HFFc6 (cell line): ENCODE results near the gene PPM1F. TPM values are rescaled to one million over a fixed set of nuclear protein-coding genes. Genes with fewer than 3 reads are reported as not detected.

Experiments used
- DNase-seq: peaks from one replicate; pipeline ENCODE4 v3.0.0-alpha.2; 2018
- H3K27ac Mint-ChIP-seq: 2 replicates; pipeline ENCODE4 v1.8.0; 2020; ENCODE audit warnings: mild to moderate bottlenecking, mixed read lengths
- H3K27me3 Mint-ChIP-seq: 2 replicates; pipeline ENCODE4 v1.8.0; 2021; ENCODE audit warnings: mild to moderate bottlenecking, moderate library complexity, mixed read lengths; ENCODE audit not compliant: insufficient read depth
- H3K36me3 Mint-ChIP-seq: 2 replicates; pipeline ENCODE4 v1.8.0; 2021; ENCODE audit warnings: low read depth, mixed read lengths
- H3K4me1 Mint-ChIP-seq: 2 replicates; pipeline ENCODE4 v1.8.0; 2020; ENCODE audit warnings: low read depth, mixed read lengths
- H3K4me3 Mint-ChIP-seq: 2 replicates; pipeline ENCODE4 v1.8.0; 2020; ENCODE audit warnings: mild to moderate bottlenecking, moderate library complexity, mixed read lengths
- H3K9me3 Mint-ChIP-seq: 2 replicates; pipeline ENCODE4 v1.8.0; 2020; ENCODE audit warnings: mild to moderate bottlenecking, mixed read lengths
- total RNA-seq, 6 experiments: library from RNA; stranded (reverse); fragmentation: NEBNext Ultra II Directional; extraction: Animal tissue kit (Norgen Biotek cat#: 25700); gene quantifications; 2 replicates in 1 of 6; 3 replicates in 5 of 6; pipeline ENCODE4 v1.2.3, GENCODE V29; 2021
- TF ChIP-seq, protein P1 (sequence below): fragments of 200-600 bp; sonication (generic); IDR thresholded peaks from 2 replicates; pipeline ENCODE4 v1.5.0; 2021; ENCODE audit warnings: antibody characterized with exemption, mild to moderate bottlenecking

PPM1F gene
- total RNA-seq, 6 experiments from 2014 or later, result 56.1 to 65.3 (median 60.6) TPM

DNA sequence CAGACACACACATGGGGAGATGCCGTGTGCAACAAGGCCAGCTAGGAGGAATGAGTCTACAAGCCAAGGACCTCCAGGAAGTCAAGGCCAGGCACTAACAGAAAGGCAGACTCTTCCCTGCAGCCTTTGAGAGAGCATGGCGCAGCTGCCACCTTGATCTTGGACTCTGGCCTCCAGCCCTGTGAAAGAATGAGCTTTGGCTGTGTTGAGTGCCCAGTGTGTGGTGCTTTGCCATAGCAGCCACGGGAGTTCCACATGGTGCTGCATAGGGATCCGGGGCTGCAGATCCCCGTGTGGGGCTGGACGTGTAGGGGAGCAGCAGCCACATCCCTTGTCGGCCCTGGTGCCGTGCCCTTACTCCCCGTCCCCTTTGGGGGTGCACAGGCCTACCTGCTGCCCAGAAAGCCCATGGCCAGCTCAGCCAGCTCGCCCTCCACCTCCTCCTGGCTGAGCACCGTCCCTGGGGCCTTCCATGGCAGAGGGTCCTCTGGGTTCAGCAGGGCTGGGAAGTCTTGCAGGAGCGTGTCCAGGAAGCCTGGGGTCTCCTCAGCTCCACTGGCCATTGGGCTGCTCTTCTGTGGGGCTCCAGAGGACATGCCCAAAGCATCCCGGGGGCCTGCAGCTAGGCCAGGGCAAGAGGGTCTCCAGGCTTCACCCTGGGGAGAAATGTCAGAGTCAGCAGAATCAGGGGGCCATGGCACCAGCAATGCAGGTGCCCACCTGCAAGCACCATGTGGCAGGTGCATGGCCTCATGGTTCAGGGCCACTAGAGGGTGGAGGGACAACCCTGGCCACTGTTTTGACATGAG lies 7.0 kb downstream of the PPM1F start:
- Mint-ChIP-seq H3K36me3 (peaks cover 18% of the 10 kb centered on the region), H3K27ac (peak overlapping the region; percentile 97), H3K27me3 (no peaks in the 10 kb centered on the region; the same call in 1 of the 2 replicates), H3K9me3 (no peaks in the 10 kb centered on the region), H3K4me3 (no peak overlapping the region), H3K4me1 (peaks cover 69% of the 10 kb centered on the region)
- DNase-seq, result no peak
- TF ChIP-seq, protein P1, sequence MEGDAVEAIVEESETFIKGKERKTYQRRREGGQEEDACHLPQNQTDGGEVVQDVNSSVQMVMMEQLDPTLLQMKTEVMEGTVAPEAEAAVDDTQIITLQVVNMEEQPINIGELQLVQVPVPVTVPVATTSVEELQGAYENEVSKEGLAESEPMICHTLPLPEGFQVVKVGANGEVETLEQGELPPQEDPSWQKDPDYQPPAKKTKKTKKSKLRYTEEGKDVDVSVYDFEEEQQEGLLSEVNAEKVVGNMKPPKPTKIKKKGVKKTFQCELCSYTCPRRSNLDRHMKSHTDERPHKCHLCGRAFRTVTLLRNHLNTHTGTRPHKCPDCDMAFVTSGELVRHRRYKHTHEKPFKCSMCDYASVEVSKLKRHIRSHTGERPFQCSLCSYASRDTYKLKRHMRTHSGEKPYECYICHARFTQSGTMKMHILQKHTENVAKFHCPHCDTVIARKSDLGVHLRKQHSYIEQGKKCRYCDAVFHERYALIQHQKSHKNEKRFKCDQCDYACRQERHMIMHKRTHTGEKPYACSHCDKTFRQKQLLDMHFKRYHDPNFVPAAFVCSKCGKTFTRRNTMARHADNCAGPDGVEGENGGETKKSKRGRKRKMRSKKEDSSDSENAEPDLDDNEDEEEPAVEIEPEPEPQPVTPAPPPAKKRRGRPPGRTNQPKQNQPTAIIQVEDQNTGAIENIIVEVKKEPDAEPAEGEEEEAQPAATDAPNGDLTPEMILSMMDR, result no peak

DNA sequence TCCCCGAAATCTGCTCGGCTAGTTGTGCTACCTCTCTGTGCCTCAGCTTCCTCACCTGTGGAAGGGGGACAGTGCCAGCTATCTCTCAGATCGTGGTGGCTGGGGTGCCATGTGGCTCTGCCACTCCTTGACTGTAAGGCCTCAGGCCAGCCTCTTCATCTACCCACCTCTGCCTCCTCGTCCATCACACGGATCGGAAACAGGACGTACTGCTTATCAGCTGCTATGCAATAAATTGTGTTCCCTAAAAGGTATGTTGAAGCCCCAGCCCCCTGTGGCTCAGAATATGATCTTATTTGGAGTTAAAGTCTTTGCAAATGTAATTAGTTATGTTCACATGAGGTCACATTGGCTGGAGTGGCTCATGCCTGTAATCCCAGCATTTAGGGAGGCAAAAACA lies 7.8 kb downstream of the PPM1F start:
- no peaks in the 10 kb centered on the region for H3K9me3 Mint-ChIP-seq
- TF ChIP-seq, protein P1, result no peak
- peak overlapping the region; percentile 48 for H3K27ac Mint-ChIP-seq
- DNase-seq, result no peak
- H3K4me1 Mint-ChIP-seq, result peaks cover 77% of the 10 kb centered on the region
- peaks cover 23% of the 10 kb centered on the region for H3K36me3 Mint-ChIP-seq
- H3K27me3 Mint-ChIP-seq, result no peaks in the 10 kb centered on the region; the same call in 1 of the 2 replicates
- H3K4me3 Mint-ChIP-seq, result no peak overlapping the region

GRCh38 chr22:21943571-21944448 lies 8.8 kb downstream of the PPM1F start:
- H3K4me3 Mint-ChIP-seq, result no peak overlapping the region; the same call in 1 of the 2 replicates
- peak overlapping the region; percentile 96 for H3K27ac Mint-ChIP-seq
- H3K4me1 Mint-ChIP-seq, result peaks cover 80% of the 10 kb centered on the region
- TF ChIP-seq, protein P1, result no peak
- H3K27me3 Mint-ChIP-seq, result no peaks in the 10 kb centered on the region; the same call in 1 of the 2 replicates
- H3K36me3 Mint-ChIP-seq, result peaks cover 30% of the 10 kb centered on the region
- no peak for DNase-seq
- no peaks in the 10 kb centered on the region for H3K9me3 Mint-ChIP-seq

DNA sequence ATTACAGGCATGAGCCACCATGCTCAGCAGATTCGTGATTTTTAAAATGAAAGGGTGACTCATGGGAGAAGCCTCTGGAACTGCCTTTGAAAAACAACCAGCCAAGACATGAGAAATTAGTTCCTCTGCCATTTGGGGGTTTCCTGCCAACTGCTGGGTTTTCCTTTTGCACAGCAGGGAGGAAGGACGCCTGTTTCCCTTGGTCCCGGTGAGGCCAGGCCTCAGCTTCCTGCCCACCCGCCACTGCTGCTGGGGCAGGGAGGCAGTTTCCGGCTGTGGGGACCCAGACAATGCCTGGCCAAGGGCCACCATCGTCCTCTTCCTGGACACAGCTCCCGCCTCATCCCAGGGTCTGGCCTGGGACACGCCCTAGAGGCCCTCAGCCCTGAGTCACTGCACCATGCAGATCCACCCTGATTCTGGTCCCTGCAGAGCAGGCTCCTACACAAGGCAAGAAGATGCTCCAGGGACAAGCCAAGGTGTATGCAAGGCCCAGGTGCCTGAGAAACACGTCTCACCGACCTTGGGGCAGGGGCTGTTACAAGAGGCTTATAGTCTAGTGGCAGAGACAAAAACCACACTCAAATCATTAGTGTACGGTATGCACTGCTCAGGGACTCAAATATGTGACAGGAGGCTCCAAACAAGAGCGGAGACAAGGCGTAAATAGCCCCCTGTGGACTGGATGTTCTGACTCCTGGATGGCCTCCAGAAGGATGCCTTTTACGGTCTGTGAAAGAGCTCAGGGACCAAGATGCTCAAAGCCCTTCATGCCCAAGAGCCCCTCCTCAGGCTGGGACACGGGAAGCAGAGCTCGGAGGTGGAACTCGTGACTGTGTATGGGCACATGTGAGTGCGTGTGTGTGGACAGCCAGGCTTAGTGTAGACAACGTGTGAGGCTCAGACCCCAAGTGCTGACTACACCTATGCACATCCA lies 10.0 kb downstream of the PPM1F start:
- peaks cover 80% of the 10 kb centered on the region for H3K4me1 Mint-ChIP-seq
- H3K27me3 Mint-ChIP-seq, result no peaks in the 10 kb centered on the region; the same call in none of the 2 replicates
- H3K4me3 Mint-ChIP-seq, result peak overlapping the region; percentile 29
- TF ChIP-seq, protein P1, result no peak
- H3K36me3 Mint-ChIP-seq, result peaks cover 31% of the 10 kb centered on the region
- DNase-seq, result peak; percentile 86
- H3K27ac Mint-ChIP-seq, result peak overlapping the region; percentile 96
- H3K9me3 Mint-ChIP-seq, result no peaks in the 10 kb centered on the region

DNA sequence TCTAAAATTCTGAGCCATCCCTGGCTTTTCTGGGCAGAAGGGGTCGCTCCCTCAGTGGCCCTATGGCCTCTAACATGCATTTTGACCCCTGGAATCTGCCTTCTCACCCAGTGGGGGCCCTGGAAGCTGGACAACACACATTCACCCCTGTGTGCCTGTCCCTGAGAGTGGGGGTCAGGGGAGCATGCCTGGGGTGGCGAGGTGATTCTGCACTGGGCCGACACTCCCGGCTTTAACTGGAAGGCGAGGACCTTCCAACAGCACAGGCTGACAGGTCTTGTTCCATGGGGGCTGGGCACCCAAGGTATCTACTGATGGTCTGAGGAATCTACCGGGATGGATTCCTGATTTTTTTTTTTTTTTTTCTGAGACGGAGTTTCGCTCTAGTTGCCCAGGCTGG lies 10.7 kb downstream of the PPM1F start:
- peaks cover 80% of the 10 kb centered on the region for H3K4me1 Mint-ChIP-seq
- peak overlapping the region; percentile 29 for H3K4me3 Mint-ChIP-seq
- TF ChIP-seq, protein P1, result no peak
- DNase-seq, result no peak
- no peaks in the 10 kb centered on the region for H3K9me3 Mint-ChIP-seq
- peak overlapping the region; percentile 96 for H3K27ac Mint-ChIP-seq
- H3K36me3 Mint-ChIP-seq, result peaks cover 34% of the 10 kb centered on the region
- no peaks in the 10 kb centered on the region; the same call in none of the 2 replicates for H3K27me3 Mint-ChIP-seq
